Measurements from ENCODE around the gene ROGDI.

DNA sequence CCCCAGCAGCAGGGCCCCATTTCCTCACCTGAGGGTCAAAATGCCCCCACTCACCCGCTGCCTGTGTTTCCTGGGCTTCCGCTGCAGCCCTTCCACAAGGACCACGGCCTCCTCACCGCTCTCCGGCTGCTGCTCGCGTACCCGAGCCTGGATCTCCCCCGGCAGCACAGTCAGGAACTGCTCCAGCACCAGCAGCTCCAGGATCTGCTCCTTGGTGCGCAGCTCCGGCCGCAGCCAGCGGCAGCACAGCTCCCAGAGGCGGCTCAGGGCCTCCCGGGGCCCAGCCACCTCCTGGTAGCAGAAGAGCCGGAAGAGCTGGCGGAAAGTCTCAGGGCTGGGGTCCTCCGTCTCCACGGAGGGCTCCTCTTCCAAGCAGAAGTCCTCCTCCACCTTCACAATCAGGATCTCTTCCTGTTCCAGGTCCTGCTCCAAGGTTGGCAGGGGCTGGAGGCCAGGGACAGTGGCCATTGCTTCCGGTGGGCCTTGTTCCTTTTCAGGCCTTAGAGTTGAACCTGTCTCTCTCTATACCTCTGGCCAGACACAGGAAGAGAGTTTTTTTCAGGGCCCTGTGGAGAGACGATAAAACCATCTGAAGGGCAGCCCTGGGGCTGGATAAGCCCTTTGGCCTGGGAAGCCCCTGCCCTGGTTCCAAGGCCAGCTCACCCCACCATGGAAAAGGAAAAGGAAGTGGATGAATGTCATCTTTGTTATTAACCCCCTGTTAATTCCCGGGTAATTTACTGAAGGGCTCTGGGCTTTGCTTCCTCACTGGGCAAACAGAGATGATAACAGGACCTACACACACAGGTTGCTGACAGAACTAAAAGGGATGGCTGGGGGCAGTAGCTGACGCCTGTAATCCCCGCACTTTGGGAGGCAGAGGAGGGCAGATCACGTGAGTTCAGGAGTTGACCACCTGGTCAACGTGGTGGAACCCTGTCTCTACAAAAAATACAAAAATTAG is 36.6 kb downstream of the ROGDI start:
- no peak for TF ChIP-seq TAF1 (IDR thresholded peaks at IDR 0.05; ENCODE audit: borderline replicate concordance, insufficient read depth, low read length)
- no peak for TF ChIP-seq FOXP2 (optimal IDR thresholded peaks at IDR 0.05; ENCODE audit: borderline replicate concordance, extremely low read depth, extremely low read length, insufficient read depth)

All from PFSK-1 (cell line).